ENCODE data around the gene ABCB8.

Gene ABCB8

DNA sequence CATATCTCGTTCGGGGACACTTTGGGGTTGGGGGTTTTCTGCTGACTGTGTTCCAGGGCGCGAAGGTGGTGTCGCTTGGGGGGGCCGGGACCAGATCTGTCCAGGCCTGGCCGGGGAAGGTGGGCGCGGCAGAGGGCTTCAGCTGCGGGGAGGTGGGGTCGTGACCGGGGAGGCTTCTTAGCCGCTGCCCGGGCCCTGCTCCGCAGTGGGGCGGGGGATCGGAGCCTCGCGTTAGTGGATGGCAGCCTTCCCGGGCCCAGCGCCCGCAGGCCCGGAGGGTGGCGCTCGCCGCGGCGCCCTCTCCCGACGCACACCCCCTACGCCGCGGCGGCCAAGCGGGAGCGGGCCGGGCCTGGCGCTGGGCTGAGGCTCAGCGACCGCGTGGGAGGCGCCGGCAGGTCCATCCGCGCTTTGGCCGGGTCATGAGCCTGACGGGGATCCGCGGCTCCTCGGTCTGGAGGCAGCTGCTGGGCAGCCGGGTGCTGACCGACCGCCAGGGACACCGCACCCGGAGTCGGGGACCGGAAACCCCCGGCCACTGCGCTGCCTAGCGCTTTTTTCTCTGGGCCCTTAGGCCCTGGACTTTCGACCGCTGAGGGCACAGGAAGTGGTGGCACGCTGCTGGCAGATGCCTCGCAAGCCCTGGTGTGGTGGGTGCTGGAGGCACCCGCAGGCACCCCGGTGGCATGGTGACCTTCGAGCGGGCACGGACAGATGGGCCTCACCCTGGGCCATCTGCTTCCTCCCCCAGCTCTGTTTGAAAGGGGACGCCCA lies 59.2 kb downstream of the ABCB8 start:
- DNase-seq (ENCODE audit: low read depth): no peak

DNA sequence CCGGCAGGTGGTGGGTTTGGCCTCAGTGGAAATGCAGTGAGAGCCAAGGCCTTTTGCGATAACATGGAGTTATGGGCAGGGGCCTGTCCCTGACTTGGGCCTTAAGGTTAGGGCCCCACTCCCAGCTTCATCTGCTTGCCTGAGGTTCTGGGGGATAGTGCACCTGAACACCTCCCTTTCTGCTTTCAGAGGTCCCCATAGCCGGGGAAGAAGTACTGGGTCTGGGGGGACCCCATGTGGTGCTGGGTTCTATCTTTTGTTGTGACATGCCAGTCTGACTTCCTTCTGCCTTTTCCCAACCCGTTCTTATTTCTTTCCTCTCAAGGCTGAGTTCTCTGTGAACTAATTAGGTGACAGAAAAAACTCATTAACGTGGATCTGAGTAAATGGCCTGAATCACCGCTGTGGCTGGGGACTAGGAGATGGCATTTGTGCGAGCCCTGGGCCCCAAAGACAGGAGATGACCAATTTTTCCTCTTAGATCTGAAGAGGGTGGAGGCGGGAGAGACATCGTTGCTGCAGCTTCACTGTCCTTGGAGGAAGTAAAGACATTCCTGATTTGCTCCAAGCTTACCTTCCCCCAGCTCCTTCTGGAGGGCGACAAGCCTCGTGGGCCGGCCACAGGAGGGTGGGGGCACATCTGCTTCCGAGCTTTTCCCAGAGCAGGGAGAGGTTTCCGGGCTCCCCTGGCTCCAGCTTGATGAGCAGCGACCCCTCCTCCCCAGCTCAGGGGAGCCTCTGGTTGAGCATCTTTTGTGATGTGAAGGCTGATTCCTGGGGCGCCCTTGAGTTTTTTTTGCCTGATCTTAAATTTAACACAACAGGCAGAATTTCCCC lies 60.0 kb downstream of the ABCB8 start:
- no peak for DNase-seq (ENCODE audit: low read depth)

DNA sequence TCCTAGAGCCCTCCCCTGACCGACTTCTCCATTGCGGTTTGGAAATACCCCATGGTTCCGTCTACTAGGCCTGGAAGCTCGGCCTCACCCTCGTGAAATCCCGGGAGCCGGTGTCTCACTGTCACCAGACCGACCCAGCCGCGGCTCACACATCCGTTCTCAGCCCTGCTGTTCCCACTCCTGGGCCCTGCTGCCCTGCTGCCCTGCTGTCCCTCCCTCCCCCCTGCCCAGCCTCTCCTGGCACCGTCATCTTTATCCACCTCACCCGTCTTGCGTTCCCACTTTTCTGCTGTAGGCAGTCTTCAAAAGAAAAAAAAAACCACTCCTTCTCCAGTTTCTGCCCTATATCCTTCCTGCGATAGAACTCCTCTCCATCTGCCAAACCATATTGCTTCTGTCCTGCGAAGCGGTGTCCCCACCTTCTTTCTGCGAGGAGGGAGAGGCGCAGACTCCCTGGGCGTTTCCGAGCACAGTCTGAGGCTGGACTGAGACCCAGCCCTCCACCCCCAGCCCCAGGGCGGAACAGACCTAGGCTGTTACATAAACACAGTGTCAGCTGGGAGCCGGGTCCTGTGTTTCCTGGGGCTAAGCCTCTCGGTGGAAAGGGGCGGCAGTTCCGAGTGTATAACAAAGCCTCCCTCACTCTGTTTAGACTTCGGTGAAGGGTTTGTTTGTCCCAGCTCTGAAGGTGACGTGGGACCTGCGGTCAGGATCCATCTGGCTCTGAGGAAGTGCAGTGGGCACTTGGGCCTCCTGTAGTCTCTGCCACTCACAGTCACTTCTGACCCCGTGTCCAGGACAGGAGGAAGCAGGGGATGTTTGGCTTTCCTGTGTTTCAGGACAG lies 60.8 kb downstream of the ABCB8 start:
- DNase-seq (ENCODE audit: low read depth): no peak

DNA sequence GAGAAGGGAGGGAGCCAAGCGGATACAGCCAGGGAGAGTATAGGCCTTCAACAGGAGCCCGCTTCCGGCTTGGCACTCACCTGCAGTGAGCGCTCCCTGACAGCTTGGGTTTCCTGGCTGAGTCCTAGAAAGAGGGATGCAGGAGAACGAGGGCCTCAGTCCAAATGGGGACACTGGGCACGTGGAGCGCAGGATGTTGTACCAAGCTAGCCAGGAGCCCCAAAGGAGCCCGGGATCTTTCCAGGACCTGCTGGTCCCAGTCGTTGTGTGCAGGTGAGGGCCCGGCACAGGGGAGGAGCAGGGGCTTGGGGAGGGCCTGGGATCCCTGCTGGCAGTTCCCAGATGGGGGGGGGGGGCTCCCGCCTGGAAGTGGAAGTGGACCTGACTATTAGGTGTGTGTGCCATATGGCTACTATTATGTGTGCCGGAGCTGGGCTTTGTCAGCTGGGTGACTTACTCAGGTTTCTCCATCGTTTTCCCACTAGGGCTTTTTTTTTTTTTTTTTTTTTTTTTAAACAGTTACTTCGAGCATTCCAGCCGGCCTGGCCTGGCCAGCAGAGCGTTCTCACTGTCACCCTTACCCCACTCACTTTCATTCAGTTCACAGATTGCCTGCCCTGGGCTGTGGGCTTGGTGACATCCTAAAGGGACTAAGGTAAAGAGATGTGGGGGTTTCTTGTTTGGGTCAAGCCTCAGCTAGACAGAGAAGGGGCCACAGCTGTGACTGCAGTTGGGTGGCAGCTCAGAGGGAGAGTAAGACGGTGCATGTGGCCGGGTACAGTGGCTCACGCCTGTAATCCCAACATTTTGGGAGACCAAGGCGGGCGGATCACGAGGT lies 61.9 kb downstream of the ABCB8 start:
- no peak for DNase-seq (ENCODE audit: low read depth)

DNA sequence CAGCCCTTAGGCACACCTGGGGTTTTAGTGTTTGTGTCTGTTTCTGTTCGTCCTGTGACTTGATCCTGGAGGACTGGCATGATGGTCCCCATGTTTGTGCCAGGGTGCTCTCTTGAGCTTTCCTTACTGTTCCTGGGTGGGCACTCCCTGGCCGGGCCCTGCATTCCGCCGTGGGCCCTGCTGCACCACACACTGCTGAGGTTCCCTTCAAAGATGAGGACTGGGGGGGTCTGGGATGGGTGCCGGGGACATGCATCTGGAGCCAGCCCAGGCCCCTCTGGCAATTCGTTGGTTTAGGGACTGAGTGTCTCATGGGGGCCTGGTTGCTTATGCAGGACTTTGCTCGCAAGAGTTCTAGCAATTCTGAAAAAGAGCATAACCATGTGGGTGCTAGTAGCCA lies 62.8 kb downstream of the ABCB8 start:
- DNase-seq (ENCODE audit: low read depth): no peak

DNA sequence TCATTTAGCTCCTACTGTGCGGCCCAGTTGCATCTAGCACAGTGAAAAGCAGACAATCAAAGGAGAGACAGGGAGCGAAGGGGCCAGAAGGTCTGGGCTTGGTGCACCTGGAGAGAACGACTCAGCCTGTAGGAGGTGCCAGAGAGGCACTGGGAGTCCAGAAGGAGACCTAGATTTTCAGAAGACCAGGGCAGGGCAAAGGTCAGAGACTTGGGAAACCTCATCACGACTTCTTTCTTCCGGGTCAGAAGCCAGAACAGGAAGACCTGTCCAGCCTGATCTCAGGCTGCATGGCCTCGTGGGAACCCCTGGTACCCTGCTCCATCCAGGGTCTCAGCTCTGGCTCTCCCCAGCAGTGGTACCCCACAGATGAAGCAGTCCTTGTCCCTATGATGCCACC lies 63.2 kb downstream of the ABCB8 start:
- DNase-seq (ENCODE audit: low read depth): no peak

DNA sequence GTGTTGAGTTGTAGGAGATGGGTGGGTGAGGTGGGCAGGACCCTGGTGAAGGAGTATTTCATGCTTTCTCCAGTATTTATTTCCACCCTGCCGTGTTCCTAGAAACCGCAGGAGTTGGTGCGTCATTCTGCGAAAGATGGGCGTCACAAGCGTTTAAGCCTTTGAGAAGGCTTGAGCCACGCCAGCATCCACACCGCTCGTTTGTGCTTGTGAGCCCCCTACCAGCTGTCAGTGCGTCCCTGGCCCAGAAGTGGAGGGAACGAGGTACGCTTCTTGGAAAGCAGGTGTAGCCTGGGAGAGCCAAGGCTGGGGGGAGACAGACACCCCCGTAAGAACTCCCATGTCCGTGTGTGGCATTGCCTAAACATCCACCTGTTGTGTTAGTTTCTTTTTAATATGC lies 63.7 kb downstream of the ABCB8 start:
- no peak for DNase-seq (ENCODE audit: low read depth)

DNA sequence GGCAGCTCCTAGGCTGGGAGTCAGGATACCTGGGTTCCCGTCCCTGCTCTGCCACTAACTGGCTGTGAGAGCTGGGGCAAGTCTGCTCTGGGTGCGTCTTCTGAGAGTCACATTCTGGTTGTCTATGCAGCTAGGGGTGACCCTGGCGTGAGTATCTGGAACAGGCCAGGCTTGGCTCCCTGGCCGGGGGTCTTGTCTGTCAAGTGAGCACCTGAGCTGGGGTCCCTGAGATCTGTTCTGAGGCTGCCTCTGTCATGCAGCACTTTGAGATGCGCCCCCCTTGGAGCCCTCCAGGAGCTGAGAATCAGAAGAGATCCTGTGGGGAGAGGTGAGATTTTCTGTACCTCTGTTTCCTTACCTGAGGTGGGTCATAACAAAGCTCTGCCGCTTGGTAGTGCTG lies 65.5 kb downstream of the ABCB8 start:
- no peak for DNase-seq (ENCODE audit: low read depth)

DNA sequence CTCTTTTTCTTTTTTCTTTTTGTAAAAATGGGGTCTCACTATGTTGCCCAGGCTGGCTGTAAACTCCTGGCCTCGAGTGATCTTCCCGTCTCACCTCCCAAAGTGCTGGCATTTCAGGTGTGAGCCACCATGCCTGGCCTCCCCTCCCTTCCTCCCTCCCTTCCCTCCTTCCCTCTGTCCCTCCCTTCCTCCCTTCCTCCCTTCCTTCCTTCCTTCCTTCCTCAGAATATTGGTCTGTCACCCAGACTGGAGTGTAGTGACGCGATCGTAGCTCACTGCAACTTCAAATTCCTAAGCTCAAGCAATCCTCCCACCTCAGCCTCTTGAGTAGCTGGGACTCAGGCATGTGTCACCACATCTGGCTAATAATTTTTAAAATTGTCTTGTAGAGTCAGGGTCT lies 66.4 kb downstream of the ABCB8 start:
- no peak for DNase-seq (ENCODE audit: low read depth)

DNA sequence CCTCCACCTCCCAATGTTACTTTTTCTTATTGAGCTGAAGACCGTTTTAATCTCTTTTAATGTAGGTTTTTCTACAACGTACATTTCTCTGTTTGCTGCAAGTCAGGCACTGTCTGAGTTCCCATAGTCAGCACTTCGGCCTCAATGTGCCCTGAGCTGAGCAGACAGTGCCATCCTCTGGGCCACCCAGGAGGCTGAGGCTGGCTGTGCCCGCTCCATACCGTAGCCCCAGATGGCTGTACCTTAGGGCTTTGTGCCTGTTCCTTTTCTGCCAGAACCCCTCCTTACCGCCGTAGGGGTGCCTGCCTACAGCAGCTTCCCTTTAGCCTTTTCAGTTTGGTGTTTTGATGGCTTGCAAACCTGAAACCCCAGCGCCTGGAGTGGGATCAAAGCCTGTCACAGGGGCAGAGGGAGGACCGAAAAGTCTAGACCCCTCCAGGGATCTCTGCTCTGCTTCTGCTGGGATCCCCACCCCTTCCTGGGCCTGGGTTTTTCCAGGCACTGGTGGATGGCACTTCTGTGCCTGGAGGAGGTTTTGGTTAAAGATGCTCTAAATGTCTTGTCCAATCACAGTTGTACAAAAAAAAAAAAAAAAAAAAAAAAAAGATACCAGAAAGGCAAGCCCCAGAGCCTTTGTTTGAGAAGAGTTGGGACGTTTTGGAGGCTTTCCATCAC lies 67.0 kb downstream of the ABCB8 start:
- DNase-seq (ENCODE audit: low read depth): no peak

DNA sequence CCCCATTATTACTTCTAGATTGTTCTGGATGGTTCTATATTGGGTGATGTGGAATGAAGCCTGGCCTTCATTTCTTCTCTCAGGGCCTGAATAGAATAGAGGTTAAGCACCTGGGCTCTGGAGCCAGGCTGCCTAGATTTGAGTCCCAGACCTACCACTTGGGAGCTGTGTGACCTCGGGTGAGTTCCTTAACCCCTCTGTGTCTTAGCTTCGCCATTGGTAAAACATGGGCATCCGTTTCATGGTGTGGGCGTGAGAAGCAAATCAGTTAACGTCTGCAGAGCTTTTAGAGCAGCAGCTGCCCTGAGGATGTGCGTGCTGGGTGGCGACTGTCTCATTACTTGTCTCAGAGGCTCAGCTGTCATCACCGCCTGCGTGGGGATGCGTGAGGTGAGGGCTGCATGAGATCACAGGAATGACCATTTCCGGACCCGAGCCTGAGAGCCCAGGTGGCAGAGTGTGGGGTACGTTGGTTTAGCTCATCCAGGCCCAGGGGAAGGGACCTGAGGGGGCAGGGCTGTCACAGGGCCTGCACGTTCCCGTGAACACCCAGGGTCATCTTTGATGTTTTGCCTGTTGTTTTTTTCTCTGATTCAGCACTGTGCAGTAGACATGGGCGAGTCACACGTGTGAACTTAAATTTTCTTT lies 67.7 kb downstream of the ABCB8 start:
- no peak for DNase-seq (ENCODE audit: low read depth)
